ENCODE data around the gene THG1L.

- TF ChIP-seq POLR2A (IDR thresholded peaks at IDR 0.05) (no peak), CTCF (IDR thresholded peaks at IDR 0.05) (no peak)
These were observed 49.0 kb upstream of the THG1L start for GRCh38 chr5:157682257-157682656.

Data from heart left ventricle (tissue), 13 donors.